Measurements from ENCODE around the gene TMEM69. TPM values are rescaled to one million over a fixed set of nuclear protein-coding genes. Genes with fewer than 3 reads are reported as not detected.
A peak's percentile ranks its signal among the peaks of the same experiment; 100 is the strongest.

TMEM69 gene, protein sequence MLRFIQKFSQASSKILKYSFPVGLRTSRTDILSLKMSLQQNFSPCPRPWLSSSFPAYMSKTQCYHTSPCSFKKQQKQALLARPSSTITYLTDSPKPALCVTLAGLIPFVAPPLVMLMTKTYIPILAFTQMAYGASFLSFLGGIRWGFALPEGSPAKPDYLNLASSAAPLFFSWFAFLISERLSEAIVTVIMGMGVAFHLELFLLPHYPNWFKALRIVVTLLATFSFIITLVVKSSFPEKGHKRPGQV
- polyA plus RNA-seq, result 10 to 100 TPM; 13.2 to 48.7 (median 19.5) TPM
- long read RNA-seq, donor 1, result 0 reads
- long read RNA-seq, donor 2, transcript TMEM69-201 (3 exons, 2,439 nt), result major isoform, 7 of 8 reads
- long read RNA-seq, donor 2, partial matches to known transcripts, result 0 of 8 reads
- long read RNA-seq, donor 2, other reads (novel, unspliced or antisense), result 0 of 8 reads
- long read RNA-seq, donor 3, transcript TMEM69-201 (3 exons, 2,439 nt), result major isoform, 11 of 14 reads
- long read RNA-seq, donor 3, partial matches to known transcripts, result 0 of 14 reads
- long read RNA-seq, donor 3, other reads (novel, unspliced or antisense), result 0 of 14 reads
- long read RNA-seq, donor 4, partial matches to known transcripts, result 0 of 2 reads
- long read RNA-seq, donor 4, other reads (novel, unspliced or antisense), result 0 of 2 reads
- long read RNA-seq, donor 5, partial matches to known transcripts, result 7 of 8 reads
- long read RNA-seq, donor 5, other reads (novel, unspliced or antisense), result 0 of 8 reads
- long read RNA-seq, donor 6, transcript TMEM69-201 (3 exons, 2,439 nt), result major isoform, 17 of 18 reads
- long read RNA-seq, donor 6, partial matches to known transcripts, result 0 of 18 reads
- long read RNA-seq, donor 6, other reads (novel, unspliced or antisense), result 0 of 18 reads
- long read RNA-seq, donor 7, result 0 reads
- long read RNA-seq, donor 8, result 0 reads
- long read RNA-seq, donor 9, partial matches to known transcripts, result 0 of 2 reads
- long read RNA-seq, donor 9, other reads (novel, unspliced or antisense), result 0 of 2 reads
- long read RNA-seq, donor 10, transcript TMEM69-201 (3 exons, 2,439 nt), result major isoform, 19 of 23 reads
- long read RNA-seq, donor 10, partial matches to known transcripts, result 0 of 23 reads
- long read RNA-seq, donor 10, other reads (novel, unspliced or antisense), result 0 of 23 reads

GRCh38 chr1:45687754-45688740 lies at the start of gene TMEM69:
Gene TMEM69, plus strand, starts transcription at chr1:45688181. Its CDS starts 2,888 bp downstream, at chr1:45691069.
- DNase-seq (peak; percentile 92 to 94), FAIRE-seq (no peak)
- WGBS, 3 donors, result 1% methylated on average over 24 of the region's 24 CpGs
- H3K4me1 ChIP-seq (ENCODE audit: control insufficient read depth in 3 of 3, insufficient read depth in 2 of 3, low read depth in 1 of 3, low read length in 2 of 3), result peaks cover 0 to 7% (median 0%) of the 10 kb centered on the region in 3 donors
- peak within 1 kb of the TSS; percentile 99 to 100 (median 99) for H3K27ac ChIP-seq (ENCODE audit: low read depth in 1 of 3, low read length in 2 of 3)
- no peaks in the 10 kb centered on the region for H3K9me3 ChIP-seq (ENCODE audit: control insufficient read depth in 2 of 2, insufficient read depth in 1 of 2, low read depth in 1 of 2, low read length in 1 of 2)
- peak within 1 kb of the TSS; percentile 58 to 78 (median 77) for H3K4me3 ChIP-seq (ENCODE audit: low read depth in 1 of 3, low read length in 3 of 3)
- no peaks in the 10 kb centered on the region for H3K27me3 ChIP-seq (ENCODE audit: control insufficient read depth in 3 of 3, insufficient read depth in 3 of 3, low read length in 3 of 3)
- H3K36me3 ChIP-seq (ENCODE audit: control insufficient read depth in 3 of 3, insufficient read depth in 2 of 3, low read depth in 1 of 3, low read length in 3 of 3), result peaks cover 0 to 19% (median under 1%) of the 10 kb centered on the region in 3 donors

DNA sequence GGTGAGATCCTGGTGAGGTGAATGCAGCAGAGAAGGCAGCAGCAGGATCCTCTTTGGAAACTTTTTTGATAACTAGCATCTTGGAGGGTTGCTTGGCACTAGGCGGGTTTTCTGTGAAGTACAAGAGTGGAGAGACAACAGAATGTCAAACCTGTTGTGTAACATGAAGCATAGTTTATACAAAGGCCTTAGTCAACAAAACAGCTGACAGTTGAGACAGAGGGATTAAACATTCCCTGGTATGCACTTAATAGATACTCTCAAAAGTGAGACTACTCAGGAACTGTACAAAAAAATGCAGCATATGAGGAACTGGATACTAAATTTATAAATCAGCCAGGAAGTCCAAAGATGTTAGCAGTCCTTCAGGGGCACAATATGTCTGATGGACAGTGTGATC lies 47.7 kb upstream of the TMEM69 start:
- Histone ChIP-seq H3K36me3 (ENCODE audit: control insufficient read depth in 3 of 3, insufficient read depth in 2 of 3, low read depth in 1 of 3, low read length in 3 of 3) (peaks cover 9 to 26% (median 24%) of the 10 kb centered on the region in 3 donors), H3K9me3 (ENCODE audit: control insufficient read depth in 2 of 2, insufficient read depth in 1 of 2, low read depth in 1 of 2, low read length in 1 of 2) (no peaks in the 10 kb centered on the region)

GRCh38 chr1:45643321-45643720 lies 44.7 kb upstream of the TMEM69 start:
- peak overlapping the region in 2 of 3 donors; percentile 84 to 85 for H3K27ac ChIP-seq (ENCODE audit: low read depth in 1 of 3, low read length in 2 of 3)

More for the DNA sequence above, 47.7 kb upstream of the TMEM69 start:
- H3K27ac ChIP-seq (ENCODE audit: low read depth in 1 of 3, low read length in 2 of 3), result no peak overlapping the region
- H3K4me3 ChIP-seq (ENCODE audit: low read depth in 1 of 3, low read length in 3 of 3), result no peak overlapping the region
- 96 to 100% (median 98%) methylated on average over 1 of the region's 1 CpG for WGBS, 3 donors
- FAIRE-seq, result no peak
- no peak for DNase-seq
- H3K27me3 ChIP-seq (ENCODE audit: control insufficient read depth in 3 of 3, insufficient read depth in 3 of 3, low read length in 3 of 3), result no peaks in the 10 kb centered on the region
- H3K4me1 ChIP-seq (ENCODE audit: control insufficient read depth in 3 of 3, insufficient read depth in 2 of 3, low read depth in 1 of 3, low read length in 2 of 3), result peaks cover 0 to 12% (median 0%) of the 10 kb centered on the region in 3 donors

GRCh38 chr1:45643978-45644377 lies 44.0 kb upstream of the TMEM69 start:
- no peaks in the 10 kb centered on the region for H3K9me3 ChIP-seq (ENCODE audit: control insufficient read depth in 2 of 2, insufficient read depth in 1 of 2, low read depth in 1 of 2, low read length in 1 of 2)
- H3K36me3 ChIP-seq (ENCODE audit: control insufficient read depth in 3 of 3, insufficient read depth in 2 of 3, low read depth in 1 of 3, low read length in 3 of 3), result peaks cover 12 to 39% (median 14%) of the 10 kb centered on the region in 3 donors
- H3K4me3 ChIP-seq (ENCODE audit: low read depth in 1 of 3, low read length in 3 of 3), result no peak overlapping the region
- H3K27me3 ChIP-seq (ENCODE audit: control insufficient read depth in 3 of 3, insufficient read depth in 3 of 3, low read length in 3 of 3), result no peaks in the 10 kb centered on the region
- FAIRE-seq (no peak), DNase-seq (peak; percentile 81 to 90)
- peak overlapping the region; percentile 61 to 85 (median 84) for H3K27ac ChIP-seq (ENCODE audit: low read depth in 1 of 3, low read length in 2 of 3)
- peaks cover 0 to 12% (median 4%) of the 10 kb centered on the region in 3 donors for H3K4me1 ChIP-seq (ENCODE audit: control insufficient read depth in 3 of 3, insufficient read depth in 2 of 3, low read depth in 1 of 3, low read length in 2 of 3)

More at GRCh38 chr1:45643321-45643720, 44.7 kb upstream of the TMEM69 start:
- Histone ChIP-seq H3K36me3 (ENCODE audit: control insufficient read depth in 3 of 3, insufficient read depth in 2 of 3, low read depth in 1 of 3, low read length in 3 of 3) (peaks cover 11 to 36% (median 18%) of the 10 kb centered on the region in 3 donors), H3K4me1 (ENCODE audit: control insufficient read depth in 3 of 3, insufficient read depth in 2 of 3, low read depth in 1 of 3, low read length in 2 of 3) (peaks cover 0 to 12% (median 4%) of the 10 kb centered on the region in 3 donors), H3K4me3 (ENCODE audit: low read depth in 1 of 3, low read length in 3 of 3) (no peak overlapping the region), H3K27me3 (ENCODE audit: control insufficient read depth in 3 of 3, insufficient read depth in 3 of 3, low read length in 3 of 3) (no peaks in the 10 kb centered on the region), H3K9me3 (ENCODE audit: control insufficient read depth in 2 of 2, insufficient read depth in 1 of 2, low read depth in 1 of 2, low read length in 1 of 2) (no peaks in the 10 kb centered on the region)
- 19 to 56% (median 39%) methylated on average over 5 of the region's 5 CpGs for WGBS, 3 donors
- peak; percentile 70 to 93 for DNase-seq
- FAIRE-seq, result no peak

GRCh38 chr1:45644661-45645060 lies 43.3 kb upstream of the TMEM69 start:
- Histone ChIP-seq H3K9me3 (ENCODE audit: control insufficient read depth in 2 of 2, insufficient read depth in 1 of 2, low read depth in 1 of 2, low read length in 1 of 2) (no peaks in the 10 kb centered on the region), H3K4me3 (ENCODE audit: low read depth in 1 of 3, low read length in 3 of 3) (no peak overlapping the region), H3K27ac (ENCODE audit: low read depth in 1 of 3, low read length in 2 of 3) (peak overlapping the region; percentile 53 to 85 (median 60)), H3K36me3 (ENCODE audit: control insufficient read depth in 3 of 3, insufficient read depth in 2 of 3, low read depth in 1 of 3, low read length in 3 of 3) (peaks cover 10 to 34% (median 13%) of the 10 kb centered on the region in 3 donors), H3K4me1 (ENCODE audit: control insufficient read depth in 3 of 3, insufficient read depth in 2 of 3, low read depth in 1 of 3, low read length in 2 of 3) (peaks cover 0 to 12% (median 4%) of the 10 kb centered on the region in 3 donors), H3K27me3 (ENCODE audit: control insufficient read depth in 3 of 3, insufficient read depth in 3 of 3, low read length in 3 of 3) (no peaks in the 10 kb centered on the region)
- 89 to 94% (median 90%) methylated on average over 2 of the region's 2 CpGs for WGBS, 3 donors
- DNase-seq, result no peak
- FAIRE-seq, result no peak

GRCh38 chr1:45647248-45648021 lies 40.5 kb upstream of the TMEM69 start:
- Histone ChIP-seq H3K9me3 (ENCODE audit: control insufficient read depth in 2 of 2, insufficient read depth in 1 of 2, low read depth in 1 of 2, low read length in 1 of 2) (no peaks in the 10 kb centered on the region), H3K4me3 (ENCODE audit: low read depth in 1 of 3, low read length in 3 of 3) (no peak overlapping the region), H3K27ac (ENCODE audit: low read depth in 1 of 3, low read length in 2 of 3) (peak overlapping the region in 1 of 3 donors; percentile 82), H3K27me3 (ENCODE audit: control insufficient read depth in 3 of 3, insufficient read depth in 3 of 3, low read length in 3 of 3) (no peaks in the 10 kb centered on the region), H3K36me3 (ENCODE audit: control insufficient read depth in 3 of 3, insufficient read depth in 2 of 3, low read depth in 1 of 3, low read length in 3 of 3) (peaks cover 8 to 25% (median 9%) of the 10 kb centered on the region in 3 donors), H3K4me1 (ENCODE audit: control insufficient read depth in 3 of 3, insufficient read depth in 2 of 3, low read depth in 1 of 3, low read length in 2 of 3) (peaks cover 0 to 12% (median 4%) of the 10 kb centered on the region in 3 donors)
- WGBS, 3 donors, result 21 to 64% (median 53%) methylated on average over 9 of the region's 9 CpGs
- no peak for FAIRE-seq
- peak in 1 of 2 donors; percentile 37 for DNase-seq
